HCT116 (cell line): ENCODE results near the gene NFATC3. TPM values are rescaled to one million over a fixed set of nuclear protein-coding genes. Genes with fewer than 3 reads are reported as not detected.

Experiments
- ATAC-seq: fragments of 200-7000 bp; cut with Tn5 transposase; 2 replicates; pipeline ENCODE4 v1.9.1; 2020; ENCODE audit warnings: mild to moderate bottlenecking, moderate library complexity
- BruUV-seq: library from RNA; stranded (reverse); fragments of 400-500 nt; replicated peaks from 2 replicates; lab custom pipeline; 2021; lab: Mats Ljungman, UMichigan
- CTCF ChIA-PET: fragments of 300-600 bp; sonication (Branson Sonifier 250); formaldehyde crosslinking; loops from one replicate; lab custom pipeline; 2021; ENCODE audit warnings: antibody characterized with exemption; lab: Charles Lee
- POLR2A ChIA-PET: fragments of 300-600, 350-600 bp; sonication (Branson Sonifier 250); formaldehyde crosslinking; loops from one replicate; lab custom pipeline; 2021; ENCODE audit warnings: antibody characterized with exemption; lab: Charles Lee
- RAD21 ChIA-PET, 2 experiments: fragments of 300-600 bp; sonication (Branson Sonifier 250); formaldehyde crosslinking; loops; one replicate each; lab custom pipeline; 2023; ENCODE audit warnings: low total read pairs in 2 of 2; ENCODE audit not compliant: uncharacterized antibody in 2 of 2, unreplicated experiment in 2 of 2, low non-redundant PET in 1 of 2; lab: Charles Lee
- DNase-seq: peaks from one replicate; pipeline ENCODE4 v3.0.0-alpha.2; 2010; ENCODE audit warnings: low read depth, low spot score
- H2AFZ ChIP-seq: fragments of 200-600 bp; shearing (Covaris generic), sonication (generic); 2 replicates; pipeline ENCODE4 v1.6.1; 2017; ENCODE audit warnings: low read depth, mixed run types, mixed read lengths, antibody characterized with exemption, low read length; ENCODE audit not compliant: poor library complexity, severe bottlenecking
- H3K27ac ChIP-seq: 2 replicates; pipeline ENCODE4 v1.5.1; 2012; ENCODE audit warnings: low read depth, low read length
- H3K27me3 ChIP-seq: fragments of 200-600 bp; sonication (generic); 2 replicates; pipeline ENCODE4 v1.6.1; 2016; ENCODE audit warnings: mixed run types, low read length, mixed read lengths; ENCODE audit not compliant: insufficient read depth
- H3K36me3 ChIP-seq, 2 experiments: fragments of 200-500 bp in 1 of 2; fragments of 200-600 bp in 1 of 2; sonication (Bioruptor generic) in 1 of 2; sonication (generic) in 1 of 2; 2 replicates each; pipeline versions ENCODE4 v1.5.1 to v1.6.1; 2014 to 2016; ENCODE audit warnings: low read length in 2 of 2, inconsistent platforms in 1 of 2, mixed read lengths in 1 of 2, mixed run types in 1 of 2; ENCODE audit not compliant: insufficient read depth in 2 of 2, control insufficient read depth in 1 of 2
- H3K4me1 ChIP-seq, 2 experiments: fragments of 200-600 bp in 1 of 2; sonication (generic) in 1 of 2; 2 replicates each; pipeline versions ENCODE4 v1.5.1 to v1.6.1; 2012 to 2017; ENCODE audit warnings: low read length in 2 of 2, inconsistent platforms in 1 of 2, mild to moderate bottlenecking in 1 of 2, mixed read lengths in 1 of 2, mixed run types in 1 of 2, moderate library complexity in 1 of 2; ENCODE audit not compliant: insufficient read depth in 2 of 2, control insufficient read depth in 1 of 2
- H3K4me2 ChIP-seq: fragments of 200-600 bp; sonication (generic); 2 replicates; pipeline ENCODE4 v1.6.1; 2017; ENCODE audit warnings: mixed run types, low read length, mixed read lengths
- H3K4me3 ChIP-seq, 2 experiments: fragments of 200-600 bp in 1 of 2; sonication (generic) in 1 of 2; replicated peaks in 1 of 2; 2 replicates each; pipeline ENCODE4 v1.5.1; 2011 to 2016; ENCODE audit warnings: low read length in 2 of 2, control low read depth in 1 of 2, low read depth in 1 of 2, mild to moderate bottlenecking in 1 of 2, mixed read lengths in 1 of 2, mixed run types in 1 of 2
- H3K79me2 ChIP-seq: fragments of 200-600 bp; sonication (generic); 2 replicates; pipeline ENCODE4 v1.6.1; 2017; ENCODE audit warnings: mild to moderate bottlenecking, mixed run types, low read length, moderate library complexity, mixed read lengths; ENCODE audit not compliant: insufficient read depth
- H3K9ac ChIP-seq: fragments of 200-600 bp; sonication (generic); 2 replicates; pipeline ENCODE4 v1.6.1; 2016; ENCODE audit warnings: low read length, mixed read lengths
- H3K9me2 ChIP-seq: fragments of 200-600 bp; sonication (generic), shearing (Covaris generic); 2 replicates; pipeline ENCODE4 v1.6.1; 2017; ENCODE audit warnings: mixed run types, mild to moderate bottlenecking, moderate library complexity; ENCODE audit not compliant: insufficient read depth
- H3K9me3 ChIP-seq, 2 experiments: fragments of 200-500 bp in 1 of 2; fragments of 200-600 bp in 1 of 2; sonication (Bioruptor generic) in 1 of 2; sonication (generic) in 1 of 2; 2 replicates each; pipeline ENCODE4 v1.6.1; 2014 to 2017; ENCODE audit warnings: low read length in 2 of 2, mixed read lengths in 2 of 2, inconsistent platforms in 1 of 2, low read depth in 1 of 2, mild to moderate bottlenecking in 1 of 2, mixed run types in 1 of 2, moderate library complexity in 1 of 2; ENCODE audit not compliant: control insufficient read depth in 1 of 2, insufficient read depth in 1 of 2
- H4K20me1 ChIP-seq: fragments of 200-600 bp; sonication (generic), shearing (Covaris generic); 2 replicates; pipeline ENCODE4 v1.6.1; 2017; ENCODE audit warnings: mixed run types, mild to moderate bottlenecking, moderate library complexity; ENCODE audit not compliant: insufficient read depth
- CBX3 ChIP-seq: IDR thresholded peaks from 2 replicates; pipeline ENCODE4 v1.6.1; 2012; ENCODE audit warnings: low read depth
- EGR1 ChIP-seq: IDR thresholded peaks from 2 replicates; pipeline ENCODE4 v1.6.1; 2012; ENCODE audit warnings: low read depth
- POLR2AphosphoS5 ChIP-seq: IDR thresholded peaks from 2 replicates; pipeline ENCODE4 v1.6.1; 2011; ENCODE audit warnings: mild to moderate bottlenecking, low read depth, low read length, moderate library complexity
- TCF7L2 ChIP-seq: IDR thresholded peaks from 2 replicates; pipeline ENCODE4 v1.7.0; 2011; ENCODE audit warnings: borderline replicate concordance, inconsistent platforms; ENCODE audit not compliant: insufficient read depth, insufficient read length; ENCODE audit errors: extremely low read depth
- ZFX ChIP-seq: fragments of 450-650 bp; IDR thresholded peaks from 2 replicates; pipeline ENCODE4 v1.6.1; 2017
- ZNF274 ChIP-seq: fragments of 200-500 bp; sonication (Bioruptor generic); IDR thresholded peaks from 2 replicates; pipeline ENCODE4 v1.6.1; 2014; ENCODE audit warnings: mild to moderate bottlenecking, low read depth, low read length, inconsistent platforms
- intact Hi-C: fragments of 100-400 bp; cut with micrococcal nuclease; formaldehyde crosslinking; loops from 2 replicates; pipeline ENCODE4 v1.10.0; 2022
- total RNA-seq: library from RNA; stranded (reverse); gene quantifications from one replicate; pipeline ENCODE4 v1.2.1, GENCODE V29; 2021; ENCODE audit not compliant: unreplicated experiment
- TF ChIP-seq, protein P1 (sequence below): IDR thresholded peaks from 2 replicates; pipeline ENCODE4 v1.6.1; 2012; ENCODE audit warnings: low read depth

The NFATC3 gene
- total RNA-seq, 1 experiment from 2014 or later = 25.6 TPM

GRCh38 chr16:68253721-68254120, 168.6 kb downstream of the NFATC3 start:
- DNase-seq (no peak), ATAC-seq (no peak)
- POLR2A ChIA-PET = no interaction called here
- Histone ChIP-seq H3K4me3 (no peak overlapping the region), H3K9me2 (no peaks in the 10 kb centered on the region), H4K20me1 (no peaks in the 10 kb centered on the region), H3K4me1 (peaks cover 0 to 10% of the 10 kb centered on the region in 2 experiments; a peak in 2 of 4 replicates), H3K9ac (no peak overlapping the region), H3K9me3 (no peaks in the 10 kb centered on the region), H3K4me2 (no peak overlapping the region), H3K79me2 (no peaks in the 10 kb centered on the region), H2AFZ (no peak overlapping the region), H3K36me3 (peaks cover 0 to 2% of the 10 kb centered on the region in 2 experiments; a peak in 2 of 4 replicates), H3K27ac (no peak overlapping the region), H3K27me3 (no peaks in the 10 kb centered on the region)
- TF ChIP-seq ZNF274 (no peak), EGR1 (no peak), TCF7L2 (no peak)
- TF ChIP-seq, protein P1, sequence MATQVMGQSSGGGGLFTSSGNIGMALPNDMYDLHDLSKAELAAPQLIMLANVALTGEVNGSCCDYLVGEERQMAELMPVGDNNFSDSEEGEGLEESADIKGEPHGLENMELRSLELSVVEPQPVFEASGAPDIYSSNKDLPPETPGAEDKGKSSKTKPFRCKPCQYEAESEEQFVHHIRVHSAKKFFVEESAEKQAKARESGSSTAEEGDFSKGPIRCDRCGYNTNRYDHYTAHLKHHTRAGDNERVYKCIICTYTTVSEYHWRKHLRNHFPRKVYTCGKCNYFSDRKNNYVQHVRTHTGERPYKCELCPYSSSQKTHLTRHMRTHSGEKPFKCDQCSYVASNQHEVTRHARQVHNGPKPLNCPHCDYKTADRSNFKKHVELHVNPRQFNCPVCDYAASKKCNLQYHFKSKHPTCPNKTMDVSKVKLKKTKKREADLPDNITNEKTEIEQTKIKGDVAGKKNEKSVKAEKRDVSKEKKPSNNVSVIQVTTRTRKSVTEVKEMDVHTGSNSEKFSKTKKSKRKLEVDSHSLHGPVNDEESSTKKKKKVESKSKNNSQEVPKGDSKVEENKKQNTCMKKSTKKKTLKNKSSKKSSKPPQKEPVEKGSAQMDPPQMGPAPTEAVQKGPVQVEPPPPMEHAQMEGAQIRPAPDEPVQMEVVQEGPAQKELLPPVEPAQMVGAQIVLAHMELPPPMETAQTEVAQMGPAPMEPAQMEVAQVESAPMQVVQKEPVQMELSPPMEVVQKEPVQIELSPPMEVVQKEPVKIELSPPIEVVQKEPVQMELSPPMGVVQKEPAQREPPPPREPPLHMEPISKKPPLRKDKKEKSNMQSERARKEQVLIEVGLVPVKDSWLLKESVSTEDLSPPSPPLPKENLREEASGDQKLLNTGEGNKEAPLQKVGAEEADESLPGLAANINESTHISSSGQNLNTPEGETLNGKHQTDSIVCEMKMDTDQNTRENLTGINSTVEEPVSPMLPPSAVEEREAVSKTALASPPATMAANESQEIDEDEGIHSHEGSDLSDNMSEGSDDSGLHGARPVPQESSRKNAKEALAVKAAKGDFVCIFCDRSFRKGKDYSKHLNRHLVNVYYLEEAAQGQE = no peak
- RAD21 ChIA-PET = no interaction called here
- no TSS peak for BruUV-seq
- intact Hi-C loops = no loop called here
- CTCF ChIA-PET = interaction anchor here (3.4 kb wide), 1 partner anchor 9 kb away, joined by 16 read pairs; the partner anchor contains the start of gene SLC7A6

- DNase-seq (no peak), ATAC-seq (no peak)
- Histone ChIP-seq H3K27me3 (no peaks in the 10 kb centered on the region), H3K9me2 (no peaks in the 10 kb centered on the region), H3K4me3 (no peak overlapping the region), H3K4me1 (peaks cover 0 to 10% of the 10 kb centered on the region in 2 experiments; a peak in 2 of 4 replicates), H2AFZ (no peak overlapping the region), H3K36me3 (peaks cover 0 to 2% of the 10 kb centered on the region in 2 experiments; a peak in 2 of 4 replicates), H3K4me2 (no peak overlapping the region), H3K27ac (no peak overlapping the region), H3K79me2 (no peaks in the 10 kb centered on the region), H3K9me3 (no peaks in the 10 kb centered on the region), H4K20me1 (no peaks in the 10 kb centered on the region), H3K9ac (no peak overlapping the region)
- no TSS peak for BruUV-seq
- ChIA-PET RAD21 (no interaction called here), CTCF (no interaction called here), POLR2A (no interaction called here)
- intact Hi-C loops = no loop called here
- TF ChIP-seq POLR2AphosphoS5 (no peak), ZFX (no peak), CBX3 (no peak)
Observed at GRCh38 chr16:68255712-68256111, 170.5 kb downstream of the NFATC3 start.
